Adrenal gland (tissue), 12 donors: ENCODE data around the gene CHRM2. TPM values are rescaled to one million over a fixed set of nuclear protein-coding genes. Genes with fewer than 3 reads are reported as not detected.

ENCODE experiments used
- DNase-seq, 7 donors: peaks; one replicate each; pipeline ENCODE4 v3.0.0-alpha.2; 2019 to 2020
- H3K27ac ChIP-seq, 5 donors: fragments of 200-600 bp; sonication (generic) in 4 of 5; 1 replicate in 3 of 5; 2 replicates in 2 of 5; pipeline versions ENCODE4 v1.5.1 to v1.8.0; 2016 to 2020; ENCODE audit warnings: mild to moderate bottlenecking in 1 of 5
- H3K27me3 ChIP-seq: fragments of 200-600 bp; 2 replicates; pipeline ENCODE4 v1.8.0; 2021
- H3K36me3 ChIP-seq, 2 donors: fragments of 200-600 bp; replicated peaks in 1 of 2; 1 replicate in 1 of 2; 2 replicates in 1 of 2; pipeline versions ENCODE4 v1.5.1 to v1.8.0; 2018 to 2022
- H3K4me1 ChIP-seq, 2 donors: fragments of 200-600 bp; replicated peaks in 1 of 2; 1 replicate in 1 of 2; 2 replicates in 1 of 2; pipeline versions ENCODE4 v1.5.1 to v1.8.0; 2018 to 2021
- H3K4me3 ChIP-seq, 4 donors: fragments of 200-600 bp; sonication (generic) in 3 of 4; one replicate each; pipeline ENCODE4 v1.5.1; 2016 to 2018
- H3K9me3 ChIP-seq, 3 donors: fragments of 200-600 bp; sonication (generic) in 1 of 3; replicated peaks in 1 of 3; 1 replicate in 2 of 3; 2 replicates in 1 of 3; pipeline versions ENCODE4 v1.5.1 to v1.8.0; 2016 to 2021
- POLR2A ChIP-seq, 2 donors: fragments of 450-650 bp; IDR thresholded peaks; one replicate each; pipeline ENCODE4 v1.6.1; 2017; ENCODE audit warnings: antibody characterized with exemption in 2 of 2, mild to moderate bottlenecking in 2 of 2, moderate library complexity in 1 of 2
- WGBS, 4 donors: extraction: QIAGEN DNeasy Blood & Tissue Kit in 2 of 4; methylation state at CpG; one replicate each; pipeline versions ENCODE4 v1.1.5 to v1.1.7; 2013 to 2017; 5-methylcytosine and 5-hydroxymethylcytosine counted together
- intact Hi-C, 2 donors: fragments of 100-400 bp; cut with DNase I; formaldehyde crosslinking; loops; one replicate each; pipeline versions ENCODE4 v1.14.1 to v1.15.0; 2022 to 2023
- polyA plus RNA-seq, 3 donors: library from polyadenylated mRNA; stranded (reverse); fragments of 200-250 nt in 2 of 3; fragments of 350-450 nt in 1 of 3; fragmentation: Illumina TruSeq in 1 of 3; extraction: RNeasy Lipid Tissue Mini Kit (QIAGEN cat#74804) in 1 of 3; gene quantifications; one replicate each; pipeline ENCODE4 v1.2.3, GENCODE V29; 2013 to 2014
- total RNA-seq, 9 donors: library from RNA; depleted of rRNA in 4 of 9; stranded (reverse); fragments of >200 nt in 4 of 9; fragments of 120-200 nt in 1 of 9; fragmentation: NEBNext Ultra II Directional in 1 of 9; extraction: Animal tissue kit (Norgen Biotek cat#: 25700) in 1 of 9; gene quantifications; one replicate each; pipeline versions ENCODE4 v1.1.0 to v1.2.4, GENCODE V29; 2013 to 2023
- TF ChIP-seq, protein P1 (sequence below), 6 experiments: fragments of 450-650 bp in 4 of 6; fragments of 200-600 bp in 2 of 6; sonication (generic) in 1 of 6; IDR thresholded peaks; 1 replicate in 5 of 6; 2 replicates in 1 of 6; pipeline versions ENCODE4 v1.5.1 to v1.8.0; 2016 to 2021; ENCODE audit warnings: antibody characterized with exemption in 6 of 6, mild to moderate bottlenecking in 2 of 6, moderate library complexity in 1 of 6
- donor health status: healthy with polysubstance abuse.
- donor health status: Bipolar disorder and iron deficiency.
- donor health status: DM: yes; HTN: yes; CAD: no.
- donor health status: DM: no; HTN: no; CAD: no.
- donor health status: DM: no; HTN: no; CAD: no.
- donor health status: DM: yes; HTN: yes; CAD: no.

CHRM2 gene
- total and polyA plus RNA-seq, 12 donors, result 0.07 to 0.39 (median 0.22) TPM; not detected in 7

DNA sequence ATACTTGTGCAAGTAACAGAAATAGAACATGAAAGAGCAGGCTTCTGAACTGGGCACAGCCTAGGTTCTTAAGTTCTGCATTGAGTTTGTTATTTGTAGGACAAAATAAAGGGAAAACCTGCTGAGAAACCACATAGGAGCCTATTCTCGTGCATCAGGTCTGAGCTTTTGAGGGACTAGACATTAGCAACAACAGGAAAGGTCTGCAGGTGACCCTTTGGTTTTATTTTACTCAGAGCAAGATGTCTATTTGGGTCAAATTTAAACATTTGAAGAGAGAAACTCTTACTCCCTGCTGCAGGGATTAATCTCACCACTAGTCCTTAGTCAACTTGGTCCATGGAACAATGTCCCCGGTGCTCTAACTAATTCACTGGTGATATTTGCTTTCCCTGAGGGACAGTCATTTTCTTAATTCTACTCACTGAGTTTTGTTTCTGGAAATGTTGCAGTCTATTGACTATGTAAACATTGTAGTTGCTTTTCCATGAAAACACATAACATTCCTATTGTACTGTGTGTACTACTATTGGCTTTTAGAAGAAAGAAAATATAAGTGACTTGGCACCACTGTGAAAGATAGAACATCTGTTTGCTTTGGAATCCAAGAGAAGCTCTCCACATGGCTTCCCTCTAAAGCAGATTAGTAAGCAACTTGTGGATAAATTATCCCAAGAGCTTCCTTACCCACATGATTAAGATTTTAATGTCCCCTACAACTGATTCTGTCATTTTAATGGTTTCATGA is 108.2 kb downstream of the CHRM2 start:
- 25 to 52% (median 42%) methylated on average over 2 of the region's 2 CpGs for WGBS, 4 donors
- Histone ChIP-seq H3K36me3 (no peaks in the 10 kb centered on the region), H3K4me1 (no peaks in the 10 kb centered on the region), H3K27me3 (no peaks in the 10 kb centered on the region), H3K4me3 (no peak overlapping the region), H3K27ac (no peak overlapping the region), H3K9me3 (no peaks in the 10 kb centered on the region)
- intact Hi-C loops, result no loop called here
- TF ChIP-seq POLR2A (IDR thresholded peaks at IDR 0.05), result no peak
- TF ChIP-seq, protein P1, sequence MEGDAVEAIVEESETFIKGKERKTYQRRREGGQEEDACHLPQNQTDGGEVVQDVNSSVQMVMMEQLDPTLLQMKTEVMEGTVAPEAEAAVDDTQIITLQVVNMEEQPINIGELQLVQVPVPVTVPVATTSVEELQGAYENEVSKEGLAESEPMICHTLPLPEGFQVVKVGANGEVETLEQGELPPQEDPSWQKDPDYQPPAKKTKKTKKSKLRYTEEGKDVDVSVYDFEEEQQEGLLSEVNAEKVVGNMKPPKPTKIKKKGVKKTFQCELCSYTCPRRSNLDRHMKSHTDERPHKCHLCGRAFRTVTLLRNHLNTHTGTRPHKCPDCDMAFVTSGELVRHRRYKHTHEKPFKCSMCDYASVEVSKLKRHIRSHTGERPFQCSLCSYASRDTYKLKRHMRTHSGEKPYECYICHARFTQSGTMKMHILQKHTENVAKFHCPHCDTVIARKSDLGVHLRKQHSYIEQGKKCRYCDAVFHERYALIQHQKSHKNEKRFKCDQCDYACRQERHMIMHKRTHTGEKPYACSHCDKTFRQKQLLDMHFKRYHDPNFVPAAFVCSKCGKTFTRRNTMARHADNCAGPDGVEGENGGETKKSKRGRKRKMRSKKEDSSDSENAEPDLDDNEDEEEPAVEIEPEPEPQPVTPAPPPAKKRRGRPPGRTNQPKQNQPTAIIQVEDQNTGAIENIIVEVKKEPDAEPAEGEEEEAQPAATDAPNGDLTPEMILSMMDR (IDR thresholded peaks at IDR 0.05), result no peak
- no peak for DNase-seq

DNA sequence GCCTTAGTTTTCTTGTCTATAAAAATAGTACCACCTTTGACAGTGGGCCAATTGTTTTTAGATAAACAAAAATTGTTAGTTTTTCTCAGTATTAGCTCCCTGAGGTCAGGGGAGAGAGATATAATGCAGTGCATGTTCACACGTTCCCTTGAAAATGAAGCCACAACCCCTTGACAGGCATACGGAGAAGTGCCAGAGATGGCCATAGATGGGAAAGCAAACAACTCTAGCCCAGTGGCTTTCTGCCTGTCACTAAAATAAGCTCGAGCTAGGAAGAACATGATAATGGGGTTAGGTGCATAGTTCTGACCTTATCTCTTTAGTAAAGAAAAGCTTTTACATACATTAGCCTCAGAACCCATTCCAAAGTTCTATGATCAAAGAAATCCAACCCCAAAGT is 124.9 kb downstream of the CHRM2 start:
- 54 to 61% (median 56%) methylated on average over 3 of the region's 3 CpGs for WGBS, 4 donors
- intact Hi-C loops, result no loop called here
- H3K27me3 ChIP-seq, result no peaks in the 10 kb centered on the region
- no peak for DNase-seq
- no peak overlapping the region for H3K4me3 ChIP-seq
- H3K27ac ChIP-seq, result no peak overlapping the region
- H3K9me3 ChIP-seq, result no peaks in the 10 kb centered on the region
- no peaks in the 10 kb centered on the region for H3K36me3 ChIP-seq
- no peaks in the 10 kb centered on the region for H3K4me1 ChIP-seq
- TF ChIP-seq, protein P1 (IDR thresholded peaks at IDR 0.05), result no peak
- TF ChIP-seq POLR2A (IDR thresholded peaks at IDR 0.05), result no peak

- no peak overlapping the region for H3K4me3 ChIP-seq
- no peak overlapping the region for H3K27ac ChIP-seq
- H3K36me3 ChIP-seq, result no peaks in the 10 kb centered on the region
- intact Hi-C loops, result no loop called here
- H3K4me1 ChIP-seq, result no peaks in the 10 kb centered on the region
- no peaks in the 10 kb centered on the region for H3K27me3 ChIP-seq
- DNase-seq, result no peak
- no peak for TF ChIP-seq POLR2A (IDR thresholded peaks at IDR 0.05)
- TF ChIP-seq, protein P1 (IDR thresholded peaks at IDR 0.05), result no peak
- no peaks in the 10 kb centered on the region for H3K9me3 ChIP-seq
These were observed 129.3 kb downstream of the CHRM2 start for GRCh38 chr7:136997735-136998134.

- Histone ChIP-seq H3K27ac (no peak overlapping the region), H3K36me3 (no peaks in the 10 kb centered on the region), H3K9me3 (no peaks in the 10 kb centered on the region), H3K4me3 (no peak overlapping the region), H3K27me3 (no peaks in the 10 kb centered on the region), H3K4me1 (no peaks in the 10 kb centered on the region)
- no peak for DNase-seq
- TF ChIP-seq, protein P1 (IDR thresholded peaks at IDR 0.05), result no peak
- 66 to 73% (median 66%) methylated on average over 2 of the region's 2 CpGs for whole genome bisulfite sequencing, 4 donors
- intact Hi-C loops, result no loop called here
These were observed 130.0 kb downstream of the CHRM2 start for GRCh38 chr7:136998495-136998894.
